Fibroblast of lung (primary cell): ENCODE data around the gene MYO5B. TPM values are rescaled to one million over a fixed set of nuclear protein-coding genes. Genes with fewer than 3 reads are reported as not detected.

ENCODE experiments used
- DNase-seq, 2 donors: peaks; one replicate each; pipeline versions ENCODE4 v3.0.0 to v3.0.0-alpha.2; 2010; ENCODE audit warnings: low read depth in 2 of 2
- H2AFZ ChIP-seq: 2 replicates; pipeline ENCODE4 v1.5.1; 2012; ENCODE audit warnings: low read length, control low read depth, inconsistent platforms
- H3K27ac ChIP-seq: 2 replicates; pipeline ENCODE4 v1.5.1; 2011; ENCODE audit warnings: low read length, control low read depth; ENCODE audit not compliant: insufficient read depth
- H3K27me3 ChIP-seq: 2 replicates; pipeline ENCODE4 v1.5.1; 2011; ENCODE audit warnings: mild to moderate bottlenecking, low read length; ENCODE audit not compliant: control insufficient read depth, insufficient read depth
- H3K36me3 ChIP-seq: 2 replicates; pipeline ENCODE4 v1.5.1; 2011; ENCODE audit warnings: low read length; ENCODE audit not compliant: control insufficient read depth, insufficient read depth
- H3K4me1 ChIP-seq: 2 replicates; pipeline ENCODE4 v1.5.1; 2011; ENCODE audit warnings: low read length; ENCODE audit not compliant: control insufficient read depth, insufficient read depth; ENCODE audit errors: extremely low read depth
- H3K4me2 ChIP-seq: 2 replicates; pipeline ENCODE4 v1.5.1; 2011; ENCODE audit warnings: low read length, control low read depth; ENCODE audit not compliant: insufficient read depth; ENCODE audit errors: extremely low read depth
- H3K4me3 ChIP-seq, 4 experiments: fragments of 200-600 bp in 1 of 4; sonication (generic) in 1 of 4; replicated peaks in 1 of 4; 2 replicates each; pipeline ENCODE4 v1.5.1; 2011 to 2016; ENCODE audit warnings: low read length in 4 of 4, low read depth in 3 of 4, mild to moderate bottlenecking in 3 of 4, control low read depth in 2 of 4, inconsistent platforms in 1 of 4, mixed read lengths in 1 of 4; ENCODE audit not compliant: insufficient read depth in 1 of 4; ENCODE audit errors: control extremely low read depth in 1 of 4
- H3K79me2 ChIP-seq: 2 replicates; pipeline ENCODE4 v1.5.1; 2012; ENCODE audit warnings: mild to moderate bottlenecking, low read length, inconsistent platforms; ENCODE audit not compliant: control insufficient read depth, insufficient read depth
- H3K9ac ChIP-seq: 2 replicates; pipeline ENCODE4 v1.5.1; 2011; ENCODE audit warnings: mild to moderate bottlenecking, low read length, control low read depth; ENCODE audit not compliant: insufficient read depth
- H3K9me3 ChIP-seq: 2 replicates; pipeline ENCODE4 v1.5.1; 2012; ENCODE audit warnings: low read depth, low read length; ENCODE audit not compliant: control insufficient read depth, insufficient read depth
- H4K20me1 ChIP-seq: 2 replicates; pipeline ENCODE4 v1.5.1; 2011; ENCODE audit warnings: low read length; ENCODE audit not compliant: control insufficient read depth, insufficient read depth; ENCODE audit errors: extremely low read depth
- CTCF ChIP-seq, 2 donors: IDR thresholded peaks in 1 of 2; conservative IDR thresholded peaks in 1 of 2; 1 replicate in 1 of 2; 2 replicates in 1 of 2; pipeline ENCODE4 v1.5.1; 2011 to 2012; ENCODE audit warnings: low read length in 2 of 2, control low read depth in 1 of 2, inconsistent platforms in 1 of 2, low read depth in 1 of 2, mild to moderate bottlenecking in 1 of 2
- EZH2 ChIP-seq: IDR thresholded peaks from 2 replicates; pipeline ENCODE4 v1.5.1; 2012; ENCODE audit warnings: low read length, control low read depth, mild to moderate bottlenecking; ENCODE audit errors: missing control alignments
- polyA plus RNA-seq, 2 donors: library from polyadenylated mRNA; depleted of rRNA in 1 of 2; stranded (reverse) in 1 of 2; unstranded in 1 of 2; fragments of >200 nt; gene quantifications; 2 replicates each; pipeline ENCODE4 v1.2.1, GENCODE V29; 2011 to 2012; ENCODE audit warnings: missing spikeins in 1 of 2
- total RNA-seq: library from RNA; depleted of rRNA; stranded (reverse); fragments of >200 nt; gene quantifications from 2 replicates; pipeline ENCODE4 v1.2.1, GENCODE V29; 2014

The MYO5B gene
- total and polyA plus RNA-seq, 2 donors (not counting 1 experiment from before 2014, with no cell fraction given), result under 0.01 to 0.06 TPM

DNA sequence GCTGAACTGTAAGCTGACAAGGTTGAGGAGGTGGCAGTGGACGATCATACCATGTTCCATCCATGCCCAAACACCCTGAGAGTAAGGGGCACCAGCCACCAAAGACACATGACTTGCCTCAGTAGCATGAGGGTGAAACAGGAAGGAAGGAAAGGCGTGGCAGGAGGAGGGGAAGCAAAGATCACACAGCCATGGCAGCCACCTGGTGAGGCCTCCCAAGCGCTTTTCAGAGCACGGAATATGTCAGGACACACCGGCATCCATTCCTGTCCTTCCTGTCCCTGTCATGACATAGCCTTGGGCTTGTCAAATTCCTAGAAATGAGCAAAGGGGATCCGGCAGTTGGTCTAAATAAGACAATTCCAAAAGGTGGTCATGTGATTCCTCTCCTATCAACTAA lies 118.7 kb downstream of the MYO5B start:
- Histone ChIP-seq H3K27me3 (no peaks in the 10 kb centered on the region), H3K4me2 (no peak overlapping the region), H3K4me3 (no peak overlapping the region), H3K9ac (no peak overlapping the region), H3K4me1 (no peaks in the 10 kb centered on the region), H4K20me1 (no peaks in the 10 kb centered on the region), H3K79me2 (no peaks in the 10 kb centered on the region), H2AFZ (no peak overlapping the region), H3K36me3 (no peaks in the 10 kb centered on the region), H3K27ac (no peak overlapping the region), H3K9me3 (no peaks in the 10 kb centered on the region)
- TF ChIP-seq CTCF (conservative IDR thresholded peaks at IDR 0.05 in 1 of 2, IDR thresholded peaks at IDR 0.05 in 1 of 2; ENCODE audit: low read depth in 1 of 2, low read length in 2 of 2) (no peak), EZH2 (no peak)
- DNase-seq, result no peak

GRCh38 chr18:50075772-50076171 lies 119.2 kb downstream of the MYO5B start:
- DNase-seq, result peak in 1 of 2 donors; percentile 6
- Histone ChIP-seq H3K27me3 (no peaks in the 10 kb centered on the region), H4K20me1 (no peaks in the 10 kb centered on the region), H3K4me3 (no peak overlapping the region), H3K27ac (no peak overlapping the region), H2AFZ (no peak overlapping the region), H3K9ac (no peak overlapping the region), H3K4me2 (no peak overlapping the region), H3K4me1 (no peaks in the 10 kb centered on the region), H3K9me3 (no peaks in the 10 kb centered on the region), H3K36me3 (no peaks in the 10 kb centered on the region), H3K79me2 (no peaks in the 10 kb centered on the region)
- TF ChIP-seq EZH2, result no peak
- no peak for TF ChIP-seq CTCF (conservative IDR thresholded peaks at IDR 0.05 in 1 of 2, IDR thresholded peaks at IDR 0.05 in 1 of 2; ENCODE audit: low read depth in 1 of 2, low read length in 2 of 2)

DNA sequence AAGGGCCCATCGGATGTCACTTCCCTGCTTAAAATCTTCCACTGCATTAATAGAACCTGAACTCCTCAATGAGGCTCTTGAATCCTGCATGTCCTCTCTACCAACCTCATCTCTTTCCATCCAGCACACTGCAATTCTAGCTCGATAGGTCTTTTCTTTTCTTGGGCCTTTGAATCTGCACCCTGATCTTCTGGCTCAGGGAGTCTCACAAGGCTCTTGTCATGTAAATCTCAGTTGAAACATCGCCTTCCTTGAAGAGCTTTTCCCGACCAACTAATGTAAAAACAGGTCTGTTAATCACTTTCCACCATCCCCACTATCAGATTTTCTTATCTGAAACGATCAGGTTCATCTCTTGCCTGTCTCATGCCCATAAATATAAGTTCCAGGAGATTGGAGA lies 120.5 kb downstream of the MYO5B start:
- Histone ChIP-seq H3K4me3 (no peak overlapping the region), H3K9ac (no peak overlapping the region), H3K4me2 (no peak overlapping the region), H3K79me2 (no peaks in the 10 kb centered on the region), H4K20me1 (no peaks in the 10 kb centered on the region), H3K36me3 (no peaks in the 10 kb centered on the region), H2AFZ (no peak overlapping the region), H3K27me3 (no peaks in the 10 kb centered on the region), H3K4me1 (no peaks in the 10 kb centered on the region), H3K9me3 (no peaks in the 10 kb centered on the region), H3K27ac (no peak overlapping the region)
- no peak for TF ChIP-seq CTCF (conservative IDR thresholded peaks at IDR 0.05 in 1 of 2, IDR thresholded peaks at IDR 0.05 in 1 of 2; ENCODE audit: low read depth in 1 of 2, low read length in 2 of 2)
- TF ChIP-seq EZH2, result no peak
- no peak for DNase-seq
